ENCODE results near the gene RPP25. TPM values are rescaled to one million over a fixed set of nuclear protein-coding genes. Genes with fewer than 3 reads are reported as not detected.

Gene RPP25
- polyA plus RNA-seq, 1 donor (not counting 4 experiments of a cell fraction or from before 2014, with no cell fraction given), result 0.60 TPM

GRCh38 chr15:74924525-74924924, 32.0 kb downstream of the RPP25 start:
- H3K36me3 ChIP-seq (ENCODE audit: control insufficient read depth in 2 of 2, extremely low read depth in 1 of 2, insufficient read depth in 2 of 2, low read length in 2 of 2), result peaks cover 2 to 25% of the 10 kb centered on the region in 2 experiments
- H2AFZ ChIP-seq (ENCODE audit: control insufficient read depth, low read length), result no peak overlapping the region
- H4K20me1 ChIP-seq (ENCODE audit: control insufficient read depth, extremely low read depth, insufficient read depth, low read length), result no peaks in the 10 kb centered on the region
- H3K4me3 ChIP-seq (ENCODE audit: control insufficient read depth in 2 of 3, extremely low read depth in 1 of 3, insufficient read depth in 2 of 3, low read depth in 1 of 3, low read length in 3 of 3), result no peak overlapping the region
- no peaks in the 10 kb centered on the region for H3K4me1 ChIP-seq (ENCODE audit: control insufficient read depth, extremely low read depth, insufficient read depth, low read length)
- H3K9ac ChIP-seq (ENCODE audit: control insufficient read depth, extremely low read depth, insufficient read depth, low read length), result no peak overlapping the region
- no peaks in the 10 kb centered on the region for H3K9me3 ChIP-seq (ENCODE audit: control insufficient read depth, low read depth, low read length)
- no peak overlapping the region for H3K27ac ChIP-seq (ENCODE audit: control insufficient read depth, insufficient read depth, low read length)
- TF ChIP-seq EZH2 (IDR thresholded peaks at IDR 0.05; ENCODE audit: low read length) (no peak), CTCF (optimal IDR thresholded peaks at IDR 0.05 in 1 of 3, IDR thresholded peaks at IDR 0.05 in 1 of 3, conservative IDR thresholded peaks at IDR 0.05 in 1 of 3; ENCODE audit: extremely low read depth in 1 of 3, insufficient read depth in 2 of 3, low read length in 3 of 3) (no peak)
- H3K79me2 ChIP-seq (ENCODE audit: control insufficient read depth, insufficient read depth, low read length), result peaks cover 7% of the 10 kb centered on the region
- DNase-seq (ENCODE audit: low read depth, low spot score) (no peak), FAIRE-seq (no peak)
- dilution Hi-C loops (cut with MboI; ENCODE audit: extremely low pct_ligation_motif_present, low sequenced_read_pairs), result no loop called here
- H3K4me2 ChIP-seq (ENCODE audit: control insufficient read depth, extremely low read depth, insufficient read depth, low read depth, low read length), result no peak overlapping the region
- no peaks in the 10 kb centered on the region for H3K27me3 ChIP-seq (ENCODE audit: control insufficient read depth, extremely low read depth, insufficient read depth, low read length)
- H3K9me1 ChIP-seq (ENCODE audit: control insufficient read depth, extremely low read depth, insufficient read depth, low read length), result no peaks in the 10 kb centered on the region

GRCh38 chr15:74920456-74920855, 36.1 kb downstream of the RPP25 start:
- Histone ChIP-seq H3K4me1 (ENCODE audit: control insufficient read depth, extremely low read depth, insufficient read depth, low read length) (no peaks in the 10 kb centered on the region), H3K4me2 (ENCODE audit: control insufficient read depth, extremely low read depth, insufficient read depth, low read depth, low read length) (no peak overlapping the region), H3K9me1 (ENCODE audit: control insufficient read depth, extremely low read depth, insufficient read depth, low read length) (no peaks in the 10 kb centered on the region), H3K9ac (ENCODE audit: control insufficient read depth, extremely low read depth, insufficient read depth, low read length) (no peak overlapping the region), H2AFZ (ENCODE audit: control insufficient read depth, low read length) (no peak overlapping the region), H3K27me3 (ENCODE audit: control insufficient read depth, extremely low read depth, insufficient read depth, low read length) (no peaks in the 10 kb centered on the region), H3K27ac (ENCODE audit: control insufficient read depth, insufficient read depth, low read length) (no peak overlapping the region), H3K36me3 (ENCODE audit: control insufficient read depth in 2 of 2, extremely low read depth in 1 of 2, insufficient read depth in 2 of 2, low read length in 2 of 2) (peaks cover 16 to 26% of the 10 kb centered on the region in 2 experiments), H3K9me3 (ENCODE audit: control insufficient read depth, low read depth, low read length) (no peaks in the 10 kb centered on the region), H3K4me3 (ENCODE audit: control insufficient read depth in 2 of 3, extremely low read depth in 1 of 3, insufficient read depth in 2 of 3, low read depth in 1 of 3, low read length in 3 of 3) (no peak overlapping the region), H3K79me2 (ENCODE audit: control insufficient read depth, insufficient read depth, low read length) (no peaks in the 10 kb centered on the region), H4K20me1 (ENCODE audit: control insufficient read depth, extremely low read depth, insufficient read depth, low read length) (no peaks in the 10 kb centered on the region)
- dilution Hi-C loops (cut with MboI; ENCODE audit: extremely low pct_ligation_motif_present, low sequenced_read_pairs), result no loop called here
- FAIRE-seq (no peak), DNase-seq (ENCODE audit: low read depth, low spot score) (no peak)
- TF ChIP-seq CTCF (optimal IDR thresholded peaks at IDR 0.05 in 1 of 3, IDR thresholded peaks at IDR 0.05 in 1 of 3, conservative IDR thresholded peaks at IDR 0.05 in 1 of 3; ENCODE audit: extremely low read depth in 1 of 3, insufficient read depth in 2 of 3, low read length in 3 of 3) (no peak), EZH2 (IDR thresholded peaks at IDR 0.05; ENCODE audit: low read length) (no peak)

Data from keratinocyte (primary cell).